ENCODE measurements around the gene TRMT2A.

- TF ChIP-seq CTCF (IDR thresholded peaks at IDR 0.05) (no peak), POLR2AphosphoS5 (IDR thresholded peaks at IDR 0.05) (no peak), EP300 (IDR thresholded peaks at IDR 0.05) (no peak)
These were observed 11.4 kb downstream of the TRMT2A start for GRCh38 chr22:20105456-20106204.

Measured in esophagus muscularis mucosa (tissue), 4 donors.